ENCODE results near the gene LIMCH1. TPM values are rescaled to one million over a fixed set of nuclear protein-coding genes. Genes with fewer than 3 reads are reported as not detected.

The LIMCH1 gene
- polyA plus RNA-seq, 1 of the 3 experiments (the other 2 are of a cell fraction), result 1.2 TPM

DNA sequence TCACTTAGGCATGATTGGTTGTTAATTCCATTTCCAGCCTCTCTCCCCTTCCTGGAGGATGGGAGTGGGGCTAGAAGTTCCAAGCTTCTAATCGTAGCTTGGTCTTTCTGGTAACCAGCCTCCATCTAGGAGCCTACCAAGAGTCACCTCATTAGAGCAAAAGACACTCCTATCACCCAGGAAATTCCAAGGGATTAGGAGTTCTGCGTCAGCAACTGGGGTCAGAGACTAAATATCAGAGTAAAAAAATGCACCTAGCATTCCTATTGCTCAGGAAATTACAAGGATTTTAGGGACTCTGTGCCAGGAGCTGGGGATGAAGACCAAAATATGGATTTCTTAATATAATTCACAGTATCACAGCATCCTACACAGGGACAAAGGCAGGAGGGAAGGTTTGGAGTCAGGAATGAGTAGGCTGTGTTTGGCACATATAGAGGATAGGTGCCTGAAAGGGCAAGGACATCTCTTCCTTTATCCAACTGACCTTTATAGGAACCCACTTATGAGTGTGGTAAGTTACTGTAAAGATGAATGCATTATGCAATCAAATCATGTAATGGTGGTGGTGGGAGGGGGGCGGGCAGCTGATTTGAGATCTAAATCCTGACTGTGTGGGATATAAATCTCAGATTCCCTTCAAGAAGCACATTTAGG is 30.5 kb upstream of the LIMCH1 start (continued):
- no peak for TF ChIP-seq TAF1 (IDR thresholded peaks at IDR 0.05; ENCODE audit: borderline replicate concordance, low read depth, low read length)

DNA sequence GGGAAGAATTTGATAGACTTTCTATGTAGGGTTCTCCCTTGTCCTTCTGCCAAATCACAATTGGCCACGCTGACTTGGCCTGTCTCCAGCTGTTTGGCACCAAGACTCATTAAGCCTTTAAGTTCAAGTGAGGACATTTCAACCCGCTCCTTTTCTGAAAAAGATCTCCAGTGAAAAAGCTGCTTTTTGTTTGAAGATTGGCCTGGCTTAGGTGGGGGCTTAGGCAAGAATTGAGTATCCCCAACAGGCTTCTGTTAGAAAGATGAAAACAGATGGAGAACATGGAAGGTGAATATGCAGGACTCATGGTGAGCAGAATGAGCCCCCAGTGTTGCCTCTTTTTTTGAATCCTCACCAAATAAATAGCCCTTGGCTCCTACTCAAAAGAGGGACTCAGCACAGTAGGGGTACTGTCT is 28.5 kb upstream of the LIMCH1 start:
- H3K4me1 ChIP-seq (ENCODE audit: control insufficient read depth in 1 of 2, insufficient read depth in 2 of 2, low read depth in 1 of 2, low read length in 1 of 2), result peaks cover 0 to 11% of the 10 kb centered on the region in 2 experiments; a peak in 2 of 4 replicates
- no peak overlapping the region for H3K4me2 ChIP-seq
- no peak overlapping the region for H3K4me3 ChIP-seq (ENCODE audit: low read depth in 2 of 2, low read length in 1 of 2)
- H3K9me2 ChIP-seq, result no peaks in the 10 kb centered on the region
- 42% methylated on average over 2 of the region's 2 CpGs for WGBS (ENCODE audit: low lambda C conversion rate)
- ChIA-PET CTCF (interaction anchor here (0.8 to 1.9 kb wide), 3 partner anchors 12 to 152 kb away, joined by 3 to 6 read pairs (median 5); no protein-coding TSS in a partner anchor), POLR2A (interaction anchor here (0.7 kb wide), 1 partner anchor 10 kb away, joined by 3 read pairs; no protein-coding TSS in a partner anchor)
- H3K27me3 ChIP-seq (ENCODE audit: insufficient read depth), result no peaks in the 10 kb centered on the region
- no peak overlapping the region for H2AFZ ChIP-seq (ENCODE audit: low read depth)
- H3K9ac ChIP-seq, result no peak overlapping the region
- no peak for DNase-seq
- no peaks in the 10 kb centered on the region for H3F3A ChIP-seq (replicated peaks; ENCODE audit: insufficient read depth)
- TF ChIP-seq, protein P1, sequence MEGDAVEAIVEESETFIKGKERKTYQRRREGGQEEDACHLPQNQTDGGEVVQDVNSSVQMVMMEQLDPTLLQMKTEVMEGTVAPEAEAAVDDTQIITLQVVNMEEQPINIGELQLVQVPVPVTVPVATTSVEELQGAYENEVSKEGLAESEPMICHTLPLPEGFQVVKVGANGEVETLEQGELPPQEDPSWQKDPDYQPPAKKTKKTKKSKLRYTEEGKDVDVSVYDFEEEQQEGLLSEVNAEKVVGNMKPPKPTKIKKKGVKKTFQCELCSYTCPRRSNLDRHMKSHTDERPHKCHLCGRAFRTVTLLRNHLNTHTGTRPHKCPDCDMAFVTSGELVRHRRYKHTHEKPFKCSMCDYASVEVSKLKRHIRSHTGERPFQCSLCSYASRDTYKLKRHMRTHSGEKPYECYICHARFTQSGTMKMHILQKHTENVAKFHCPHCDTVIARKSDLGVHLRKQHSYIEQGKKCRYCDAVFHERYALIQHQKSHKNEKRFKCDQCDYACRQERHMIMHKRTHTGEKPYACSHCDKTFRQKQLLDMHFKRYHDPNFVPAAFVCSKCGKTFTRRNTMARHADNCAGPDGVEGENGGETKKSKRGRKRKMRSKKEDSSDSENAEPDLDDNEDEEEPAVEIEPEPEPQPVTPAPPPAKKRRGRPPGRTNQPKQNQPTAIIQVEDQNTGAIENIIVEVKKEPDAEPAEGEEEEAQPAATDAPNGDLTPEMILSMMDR (IDR thresholded peaks at IDR 0.05), result no peak
- TF ChIP-seq POLR2AphosphoS5 (IDR thresholded peaks at IDR 0.05; ENCODE audit: low read depth, low read length) (no peak), EZH2phosphoT487 (IDR thresholded peaks at IDR 0.05; ENCODE audit: borderline replicate concordance, low read depth) (no peak), GABPA (IDR thresholded peaks at IDR 0.05; ENCODE audit: low read depth) (no peak), EP300 (IDR thresholded peaks at IDR 0.05; ENCODE audit: borderline replicate concordance in 1 of 2, low read depth in 1 of 2, low read length in 1 of 2) (no peak), RXRA (IDR thresholded peaks at IDR 0.05; ENCODE audit: borderline replicate concordance, low read depth) (no peak), MEF2A (IDR thresholded peaks at IDR 0.05; ENCODE audit: borderline replicate concordance, low read depth) (no peak), NRF1 (IDR thresholded peaks at IDR 0.05; ENCODE audit: low read depth, low read length) (no peak), RAD21 (IDR thresholded peaks at IDR 0.05; ENCODE audit: low read length) (no peak), TCF12 (IDR thresholded peaks at IDR 0.05) (no peak), MXI1 (IDR thresholded peaks at IDR 0.05; ENCODE audit: low read depth, low read length) (no peak), GATA2 (CRISPR knock-in tag; IDR thresholded peaks at IDR 0.05) (no peak), CHD2 (IDR thresholded peaks at IDR 0.05; ENCODE audit: low read length, partially characterized antibody) (no peak), RFX5 (IDR thresholded peaks at IDR 0.05; ENCODE audit: low read length) (no peak), NFIC (IDR thresholded peaks at IDR 0.05; ENCODE audit: borderline replicate concordance) (no peak), TEAD4 (IDR thresholded peaks at IDR 0.05; ENCODE audit: borderline replicate concordance, insufficient read depth) (no peak)
- TF ChIP-seq, protein P2, sequence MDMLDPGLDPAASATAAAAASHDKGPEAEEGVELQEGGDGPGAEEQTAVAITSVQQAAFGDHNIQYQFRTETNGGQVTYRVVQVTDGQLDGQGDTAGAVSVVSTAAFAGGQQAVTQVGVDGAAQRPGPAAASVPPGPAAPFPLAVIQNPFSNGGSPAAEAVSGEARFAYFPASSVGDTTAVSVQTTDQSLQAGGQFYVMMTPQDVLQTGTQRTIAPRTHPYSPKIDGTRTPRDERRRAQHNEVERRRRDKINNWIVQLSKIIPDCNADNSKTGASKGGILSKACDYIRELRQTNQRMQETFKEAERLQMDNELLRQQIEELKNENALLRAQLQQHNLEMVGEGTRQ (IDR thresholded peaks at IDR 0.05; ENCODE audit: borderline replicate concordance, low read depth, low read length), result no peak
- TF ChIP-seq, protein P3, sequence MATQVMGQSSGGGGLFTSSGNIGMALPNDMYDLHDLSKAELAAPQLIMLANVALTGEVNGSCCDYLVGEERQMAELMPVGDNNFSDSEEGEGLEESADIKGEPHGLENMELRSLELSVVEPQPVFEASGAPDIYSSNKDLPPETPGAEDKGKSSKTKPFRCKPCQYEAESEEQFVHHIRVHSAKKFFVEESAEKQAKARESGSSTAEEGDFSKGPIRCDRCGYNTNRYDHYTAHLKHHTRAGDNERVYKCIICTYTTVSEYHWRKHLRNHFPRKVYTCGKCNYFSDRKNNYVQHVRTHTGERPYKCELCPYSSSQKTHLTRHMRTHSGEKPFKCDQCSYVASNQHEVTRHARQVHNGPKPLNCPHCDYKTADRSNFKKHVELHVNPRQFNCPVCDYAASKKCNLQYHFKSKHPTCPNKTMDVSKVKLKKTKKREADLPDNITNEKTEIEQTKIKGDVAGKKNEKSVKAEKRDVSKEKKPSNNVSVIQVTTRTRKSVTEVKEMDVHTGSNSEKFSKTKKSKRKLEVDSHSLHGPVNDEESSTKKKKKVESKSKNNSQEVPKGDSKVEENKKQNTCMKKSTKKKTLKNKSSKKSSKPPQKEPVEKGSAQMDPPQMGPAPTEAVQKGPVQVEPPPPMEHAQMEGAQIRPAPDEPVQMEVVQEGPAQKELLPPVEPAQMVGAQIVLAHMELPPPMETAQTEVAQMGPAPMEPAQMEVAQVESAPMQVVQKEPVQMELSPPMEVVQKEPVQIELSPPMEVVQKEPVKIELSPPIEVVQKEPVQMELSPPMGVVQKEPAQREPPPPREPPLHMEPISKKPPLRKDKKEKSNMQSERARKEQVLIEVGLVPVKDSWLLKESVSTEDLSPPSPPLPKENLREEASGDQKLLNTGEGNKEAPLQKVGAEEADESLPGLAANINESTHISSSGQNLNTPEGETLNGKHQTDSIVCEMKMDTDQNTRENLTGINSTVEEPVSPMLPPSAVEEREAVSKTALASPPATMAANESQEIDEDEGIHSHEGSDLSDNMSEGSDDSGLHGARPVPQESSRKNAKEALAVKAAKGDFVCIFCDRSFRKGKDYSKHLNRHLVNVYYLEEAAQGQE (IDR thresholded peaks at IDR 0.05; ENCODE audit: low read depth, low read length), result no peak
- TF ChIP-seq, protein P4, sequence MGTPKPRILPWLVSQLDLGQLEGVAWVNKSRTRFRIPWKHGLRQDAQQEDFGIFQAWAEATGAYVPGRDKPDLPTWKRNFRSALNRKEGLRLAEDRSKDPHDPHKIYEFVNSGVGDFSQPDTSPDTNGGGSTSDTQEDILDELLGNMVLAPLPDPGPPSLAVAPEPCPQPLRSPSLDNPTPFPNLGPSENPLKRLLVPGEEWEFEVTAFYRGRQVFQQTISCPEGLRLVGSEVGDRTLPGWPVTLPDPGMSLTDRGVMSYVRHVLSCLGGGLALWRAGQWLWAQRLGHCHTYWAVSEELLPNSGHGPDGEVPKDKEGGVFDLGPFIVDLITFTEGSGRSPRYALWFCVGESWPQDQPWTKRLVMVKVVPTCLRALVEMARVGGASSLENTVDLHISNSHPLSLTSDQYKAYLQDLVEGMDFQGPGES (IDR thresholded peaks at IDR 0.05; ENCODE audit: low read depth, low read length), result no peak
- TF ChIP-seq, protein P5, sequence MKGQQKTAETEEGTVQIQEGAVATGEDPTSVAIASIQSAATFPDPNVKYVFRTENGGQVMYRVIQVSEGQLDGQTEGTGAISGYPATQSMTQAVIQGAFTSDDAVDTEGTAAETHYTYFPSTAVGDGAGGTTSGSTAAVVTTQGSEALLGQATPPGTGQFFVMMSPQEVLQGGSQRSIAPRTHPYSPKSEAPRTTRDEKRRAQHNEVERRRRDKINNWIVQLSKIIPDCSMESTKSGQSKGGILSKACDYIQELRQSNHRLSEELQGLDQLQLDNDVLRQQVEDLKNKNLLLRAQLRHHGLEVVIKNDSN (IDR thresholded peaks at IDR 0.05; ENCODE audit: borderline replicate concordance, low read depth), result no peak
- no peaks in the 10 kb centered on the region for H3K36me3 ChIP-seq (replicated peaks in 1 of 2; ENCODE audit: control insufficient read depth in 1 of 2, insufficient read depth in 2 of 2, low read length in 1 of 2)
- no peak overlapping the region for H3K27ac ChIP-seq (ENCODE audit: low read depth in 2 of 2, low read length in 1 of 2)
- no peaks in the 10 kb centered on the region for H3K79me2 ChIP-seq (ENCODE audit: insufficient read depth)
- no peaks in the 10 kb centered on the region for H3K9me3 ChIP-seq
- no peaks in the 10 kb centered on the region for H4K20me1 ChIP-seq (ENCODE audit: insufficient read depth)
